NCI-H345 treated with DMSO at 0.1 percent for 48 hours (cell line): ENCODE data around the gene CFLAR.

Experiments used
- DNase-seq: peaks from one replicate; lab custom pipeline; 2025; ENCODE audit not compliant: unreplicated experiment; lab: John Stamatoyannopoulos, UW

Gene CFLAR

GRCh38 chr2:201205515-201205849 is 89.5 kb downstream of the CFLAR start:
- no peak for DNase-seq

GRCh38 chr2:201208563-201209252 is 92.7 kb downstream of the CFLAR start:
- DNase-seq: no peak

DNA sequence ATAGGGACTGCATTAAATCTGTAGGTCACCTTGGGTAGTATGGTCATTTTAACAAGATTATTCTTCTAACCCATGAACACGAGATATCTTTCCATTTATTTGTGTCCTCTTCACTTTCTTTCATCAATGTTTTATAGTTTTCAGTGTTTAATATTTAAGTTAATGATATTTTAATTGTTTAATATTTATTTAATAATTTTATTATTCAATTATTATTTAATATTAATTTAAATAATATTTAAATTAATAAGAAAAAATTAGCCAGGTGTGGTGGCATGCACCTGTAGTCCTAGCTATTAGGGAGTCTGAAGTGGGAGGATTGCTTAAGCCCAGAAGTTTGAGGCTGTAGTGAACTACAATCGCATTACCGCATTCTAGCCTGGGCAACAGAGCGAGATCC is 100.0 kb downstream of the CFLAR start:
- DNase-seq: no peak

- no peak for DNase-seq
These were observed 101.0 kb downstream of the CFLAR start for GRCh38 chr2:201216918-201217317.

- no peak for DNase-seq
These were observed 102.8 kb downstream of the CFLAR start for GRCh38 chr2:201218780-201219179.

DNA sequence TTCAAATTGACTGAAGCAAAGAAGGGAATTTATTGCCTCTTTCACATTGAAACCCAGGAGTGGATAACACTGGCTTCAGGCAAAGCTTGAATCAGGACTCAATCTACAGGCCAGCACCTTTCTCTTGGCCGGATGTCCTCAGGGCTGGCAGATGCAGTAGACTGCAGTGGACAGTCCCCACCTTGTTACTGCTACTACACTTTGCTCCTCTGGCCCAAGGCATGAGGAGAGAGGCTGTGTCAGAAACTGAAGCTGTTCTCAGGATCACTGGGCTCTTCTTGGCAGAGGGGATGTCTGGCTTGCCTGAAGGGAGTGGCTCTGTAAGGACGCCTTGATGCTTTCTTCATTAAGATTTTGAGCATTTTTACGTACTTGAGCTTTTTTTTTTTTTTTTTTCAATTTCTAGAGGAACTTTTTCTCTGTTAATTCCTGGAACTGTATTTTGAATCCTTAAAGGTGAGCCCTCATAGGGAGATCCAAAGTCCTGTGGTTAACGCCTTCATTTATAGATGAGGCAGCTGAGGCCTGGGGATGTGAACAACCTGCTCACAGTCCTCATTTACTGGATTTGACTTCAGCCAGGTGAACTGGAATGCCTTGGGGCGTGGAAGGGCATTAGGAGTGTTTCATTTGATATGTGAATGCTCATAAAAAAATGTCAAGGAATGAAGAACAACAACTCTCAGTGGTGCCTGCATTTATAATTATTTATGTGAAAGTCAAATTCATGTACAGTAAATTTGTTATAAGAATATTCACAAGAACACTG is 103.5 kb downstream of the CFLAR start:
- no peak for DNase-seq

DNA sequence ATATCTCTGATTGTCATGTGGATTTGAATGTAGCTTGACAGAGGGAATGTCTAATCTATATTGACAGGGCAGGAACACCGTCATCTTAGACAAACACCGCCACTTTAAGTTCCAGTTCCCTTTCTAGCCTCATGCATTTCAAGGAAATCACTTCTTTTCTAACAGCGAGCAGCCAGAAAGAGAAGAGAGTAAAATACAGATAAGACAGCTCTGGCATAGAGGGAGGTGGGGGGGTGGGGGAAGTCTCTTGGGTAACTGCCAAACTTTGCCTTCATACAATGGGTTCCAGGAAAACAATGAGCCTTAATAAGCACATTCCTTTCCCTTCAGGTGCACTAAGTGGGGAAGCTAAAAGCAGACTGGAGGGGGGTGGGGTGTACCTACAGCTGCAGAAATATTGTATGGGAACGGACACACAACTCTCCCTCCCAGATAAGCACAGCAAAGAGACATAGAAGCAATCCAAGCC is 104.2 kb downstream of the CFLAR start:
- DNase-seq: no peak

GRCh38 chr2:201223089-201224073 is 107.4 kb downstream of the CFLAR start:
- no peak for DNase-seq
